ENCODE data around the gene RIIAD1.

GRCh38 chr1:151718666-151719065 lies 2.7 kb upstream of the RIIAD1 start:
- TF ChIP-seq POLR2A (IDR thresholded peaks at IDR 0.05), result no peak
- no peak for TF ChIP-seq CTCF (IDR thresholded peaks at IDR 0.05 in 4 of 5, conservative IDR thresholded peaks at IDR 0.05 in 1 of 5)

All from gastrocnemius medialis (tissue), 4 donors.